ENCODE data around the gene ADARB1. TPM values are rescaled to one million over a fixed set of nuclear protein-coding genes. Genes with fewer than 3 reads are reported as not detected.

The ADARB1 gene
- total and polyA plus RNA-seq, 2 experiments from 2014 or later: 4.8 to 14.8 TPM

DNA sequence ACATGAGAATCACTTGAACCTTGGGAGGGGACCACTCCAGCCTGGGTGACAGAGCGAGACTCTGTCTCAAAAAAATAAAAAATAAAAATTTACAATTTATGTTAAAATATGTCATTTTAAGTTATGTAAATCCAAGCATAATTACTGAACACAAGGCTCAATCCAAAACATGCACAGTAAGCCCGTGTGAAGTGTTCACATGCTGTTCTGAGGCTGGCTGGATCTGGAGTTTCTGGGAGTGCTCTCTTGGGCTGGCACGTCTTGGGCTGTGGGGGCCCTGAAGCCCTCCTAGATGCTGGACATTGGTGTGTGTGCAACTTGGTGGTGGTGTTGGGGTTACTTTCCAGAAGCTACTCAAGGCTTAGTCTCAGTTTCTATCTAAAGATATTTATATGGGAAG lies 25.2 kb downstream of the ADARB1 start:
- Histone ChIP-seq H3K9me2 (ENCODE audit: insufficient read depth) (no peaks in the 10 kb centered on the region), H3K27ac (ENCODE audit: low read depth) (no peak overlapping the region), H3K4me2 (no peak overlapping the region), H2AFZ (no peak overlapping the region), H3K27me3 (ENCODE audit: insufficient read depth) (no peaks in the 10 kb centered on the region), H3K79me2 (replicated peaks; ENCODE audit: insufficient read depth) (peaks cover 14% of the 10 kb centered on the region), H4K20me1 (replicated peaks; ENCODE audit: insufficient read depth) (peaks cover 3% of the 10 kb centered on the region; the same call in 1 of the 2 replicates), H3K4me1 (ENCODE audit: insufficient read depth) (no peaks in the 10 kb centered on the region), H3K4me3 (no peak overlapping the region), H3K36me3 (ENCODE audit: insufficient read depth) (no peaks in the 10 kb centered on the region), H3F3A (replicated peaks; ENCODE audit: low read depth) (no peaks in the 10 kb centered on the region)
- H3K9me3 Mint-ChIP-seq: no peaks in the 10 kb centered on the region
- no peak for DNase-seq (ENCODE audit: low spot score)
- H3K36me3 Mint-ChIP-seq (ENCODE audit: low read depth): no peaks in the 10 kb centered on the region
- peaks cover 13% of the 10 kb centered on the region for H3K27me3 Mint-ChIP-seq (ENCODE audit: insufficient read depth, low read depth, poor library complexity)
- ATAC-seq: no peak
- no peak overlapping the region for H3K27ac Mint-ChIP-seq
- H3K4me3 Mint-ChIP-seq: no peak overlapping the region
- peaks cover 11% of the 10 kb centered on the region for H3K4me1 Mint-ChIP-seq
- no peak for TF ChIP-seq EZH2phosphoT487 (IDR thresholded peaks at IDR 0.05; ENCODE audit: unreplicated experiment)
- no peak for TF ChIP-seq ZNF331 (CRISPR knock-in tag; IDR thresholded peaks at IDR 0.05; ENCODE audit: low read depth)

DNA sequence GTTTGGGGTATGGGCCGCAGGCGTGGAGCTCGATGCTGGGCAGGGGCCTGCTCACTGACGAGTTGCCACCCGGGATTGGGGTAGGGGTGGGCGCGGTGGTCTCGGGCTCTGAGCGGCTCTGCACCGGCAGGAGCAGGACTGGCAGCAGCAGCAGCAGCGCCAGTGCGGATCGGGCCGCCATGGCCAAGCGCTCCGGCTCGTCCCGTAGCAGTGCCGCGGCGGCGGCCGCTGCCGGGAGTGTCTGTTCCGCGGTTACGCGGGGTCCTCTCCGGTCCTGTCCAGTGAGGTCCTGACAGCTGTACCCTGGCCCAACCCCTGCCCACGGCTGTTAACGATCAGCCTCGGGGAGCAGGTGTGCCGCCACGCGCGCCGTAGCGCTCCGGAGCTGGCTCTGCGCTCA lies 26.5 kb downstream of the ADARB1 start:
- Histone ChIP-seq H3F3A (replicated peaks; ENCODE audit: low read depth) (no peaks in the 10 kb centered on the region), H3K36me3 (ENCODE audit: insufficient read depth) (no peaks in the 10 kb centered on the region), H3K4me1 (ENCODE audit: insufficient read depth) (no peaks in the 10 kb centered on the region), H3K79me2 (replicated peaks; ENCODE audit: insufficient read depth) (peaks cover 14% of the 10 kb centered on the region), H3K4me2 (no peak overlapping the region), H3K27me3 (ENCODE audit: insufficient read depth) (no peaks in the 10 kb centered on the region), H3K27ac (ENCODE audit: low read depth) (no peak overlapping the region), H2AFZ (no peak overlapping the region), H3K9me2 (ENCODE audit: insufficient read depth) (no peaks in the 10 kb centered on the region), H3K4me3 (no peak overlapping the region), H4K20me1 (replicated peaks; ENCODE audit: insufficient read depth) (peaks cover 3% of the 10 kb centered on the region; the same call in 1 of the 2 replicates)
- DNase-seq (ENCODE audit: low spot score) (no peak), ATAC-seq (no peak)
- Mint-ChIP-seq H3K36me3 (ENCODE audit: low read depth) (no peaks in the 10 kb centered on the region), H3K9me3 (no peaks in the 10 kb centered on the region), H3K4me3 (no peak overlapping the region), H3K27me3 (ENCODE audit: insufficient read depth, low read depth, poor library complexity) (peaks cover 8% of the 10 kb centered on the region), H3K4me1 (peaks cover 5% of the 10 kb centered on the region; the same call in 2 of the 3 replicates), H3K27ac (no peak overlapping the region)
- TF ChIP-seq JUNB (IDR thresholded peaks at IDR 0.05; ENCODE audit: unreplicated experiment) (no peak), EZH2 (IDR thresholded peaks at IDR 0.05; ENCODE audit: low read depth, unreplicated experiment) (no peak), EZH2phosphoT487 (IDR thresholded peaks at IDR 0.05; ENCODE audit: unreplicated experiment) (no peak), CREB1 (CRISPR knock-in tag; IDR thresholded peaks at IDR 0.05; ENCODE audit: low read depth) (no peak), POLR2AphosphoS5 (IDR thresholded peaks at IDR 0.05; ENCODE audit: low read depth) (no peak), STAT1 (IDR thresholded peaks at IDR 0.05; ENCODE audit: unreplicated experiment) (no peak)
- TF ChIP-seq, protein P1, sequence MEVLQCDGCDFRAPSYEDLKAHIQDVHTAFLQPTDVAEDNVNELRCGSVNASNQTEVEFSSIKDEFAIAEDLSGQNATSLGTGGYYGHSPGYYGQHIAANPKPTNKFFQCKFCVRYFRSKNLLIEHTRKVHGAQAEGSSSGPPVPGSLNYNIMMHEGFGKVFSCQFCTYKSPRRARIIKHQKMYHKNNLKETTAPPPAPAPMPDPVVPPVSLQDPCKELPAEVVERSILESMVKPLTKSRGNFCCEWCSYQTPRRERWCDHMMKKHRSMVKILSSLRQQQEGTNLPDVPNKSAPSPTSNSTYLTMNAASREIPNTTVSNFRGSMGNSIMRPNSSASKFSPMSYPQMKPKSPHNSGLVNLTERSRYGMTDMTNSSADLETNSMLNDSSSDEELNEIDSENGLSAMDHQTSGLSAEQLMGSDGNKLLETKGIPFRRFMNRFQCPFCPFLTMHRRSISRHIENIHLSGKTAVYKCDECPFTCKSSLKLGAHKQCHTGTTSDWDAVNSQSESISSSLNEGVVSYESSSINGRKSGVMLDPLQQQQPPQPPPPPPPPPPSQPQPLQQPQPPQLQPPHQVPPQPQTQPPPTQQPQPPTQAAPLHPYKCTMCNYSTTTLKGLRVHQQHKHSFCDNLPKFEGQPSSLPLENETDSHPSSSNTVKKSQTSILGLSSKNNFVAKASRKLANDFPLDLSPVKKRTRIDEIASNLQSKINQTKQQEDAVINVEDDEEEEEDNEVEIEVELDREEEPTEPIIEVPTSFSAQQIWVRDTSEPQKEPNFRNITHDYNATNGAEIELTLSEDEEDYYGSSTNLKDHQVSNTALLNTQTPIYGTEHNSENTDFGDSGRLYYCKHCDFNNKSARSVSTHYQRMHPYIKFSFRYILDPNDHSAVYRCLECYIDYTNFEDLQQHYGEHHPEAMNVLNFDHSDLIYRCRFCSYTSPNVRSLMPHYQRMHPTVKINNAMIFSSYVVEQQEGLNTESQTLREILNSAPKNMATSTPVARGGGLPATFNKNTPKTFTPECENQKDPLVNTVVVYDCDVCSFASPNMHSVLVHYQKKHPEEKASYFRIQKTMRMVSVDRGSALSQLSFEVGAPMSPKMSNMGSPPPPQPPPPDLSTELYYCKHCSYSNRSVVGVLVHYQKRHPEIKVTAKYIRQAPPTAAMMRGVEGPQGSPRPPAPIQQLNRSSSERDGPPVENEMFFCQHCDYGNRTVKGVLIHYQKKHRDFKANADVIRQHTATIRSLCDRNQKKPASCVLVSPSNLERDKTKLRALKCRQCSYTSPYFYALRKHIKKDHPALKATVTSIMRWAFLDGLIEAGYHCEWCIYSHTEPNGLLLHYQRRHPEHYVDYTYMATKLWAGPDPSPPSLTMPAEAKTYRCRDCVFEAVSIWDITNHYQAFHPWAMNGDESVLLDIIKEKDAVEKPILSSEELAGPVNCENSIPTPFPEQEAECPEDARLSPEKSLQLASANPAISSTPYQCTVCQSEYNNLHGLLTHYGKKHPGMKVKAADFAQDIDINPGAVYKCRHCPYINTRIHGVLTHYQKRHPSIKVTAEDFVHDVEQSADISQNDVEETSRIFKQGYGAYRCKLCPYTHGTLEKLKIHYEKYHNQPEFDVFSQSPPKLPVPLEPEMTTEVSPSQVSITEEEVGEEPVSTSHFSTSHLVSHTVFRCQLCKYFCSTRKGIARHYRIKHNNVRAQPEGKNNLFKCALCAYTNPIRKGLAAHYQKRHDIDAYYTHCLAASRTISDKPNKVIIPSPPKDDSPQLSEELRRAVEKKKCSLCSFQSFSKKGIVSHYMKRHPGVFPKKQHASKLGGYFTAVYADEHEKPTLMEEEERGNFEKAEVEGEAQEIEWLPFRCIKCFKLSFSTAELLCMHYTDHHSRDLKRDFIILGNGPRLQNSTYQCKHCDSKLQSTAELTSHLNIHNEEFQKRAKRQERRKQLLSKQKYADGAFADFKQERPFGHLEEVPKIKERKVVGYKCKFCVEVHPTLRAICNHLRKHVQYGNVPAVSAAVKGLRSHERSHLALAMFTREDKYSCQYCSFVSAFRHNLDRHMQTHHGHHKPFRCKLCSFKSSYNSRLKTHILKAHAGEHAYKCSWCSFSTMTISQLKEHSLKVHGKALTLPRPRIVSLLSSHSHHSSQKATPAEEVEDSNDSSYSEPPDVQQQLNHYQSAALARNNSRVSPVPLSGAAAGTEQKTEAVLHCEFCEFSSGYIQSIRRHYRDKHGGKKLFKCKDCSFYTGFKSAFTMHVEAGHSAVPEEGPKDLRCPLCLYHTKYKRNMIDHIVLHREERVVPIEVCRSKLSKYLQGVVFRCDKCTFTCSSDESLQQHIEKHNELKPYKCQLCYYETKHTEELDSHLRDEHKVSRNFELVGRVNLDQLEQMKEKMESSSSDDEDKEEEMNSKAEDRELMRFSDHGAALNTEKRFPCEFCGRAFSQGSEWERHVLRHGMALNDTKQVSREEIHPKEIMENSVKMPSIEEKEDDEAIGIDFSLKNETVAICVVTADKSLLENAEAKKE (CRISPR knock-in tag; IDR thresholded peaks at IDR 0.05): no peak
